IMR-90 (cell line): ENCODE results near the gene KBTBD13. TPM values are rescaled to one million over a fixed set of nuclear protein-coding genes. Genes with fewer than 3 reads are reported as not detected.
A peak's percentile ranks its signal among the peaks of the same experiment; 100 is the strongest.

Source experiments
- ATAC-seq: fragments of 200-7000 bp; cut with Tn5 transposase; 2 replicates; pipeline ENCODE4 v1.9.1; 2020; ENCODE audit warnings: low read depth, mild to moderate bottlenecking, moderate library complexity
- BruUV-seq: library from RNA; stranded (reverse); fragments of 400-500 nt; replicated peaks from 2 replicates; lab custom pipeline; 2021; lab: Mats Ljungman, UMichigan
- CTCF ChIA-PET: fragments of 300-600 bp; formaldehyde crosslinking; extraction: SDS; loops from one replicate; lab custom pipeline; 2021; ENCODE audit warnings: antibody characterized with exemption; lab: Yijun Ruan, JAX
- POLR2A ChIA-PET: fragments of 300-600 bp; sonication (Branson Sonifier 250); formaldehyde crosslinking; loops from one replicate; lab custom pipeline; 2022; ENCODE audit warnings: antibody characterized with exemption; ENCODE audit not compliant: unreplicated experiment; lab: Charles Lee
- DNase-seq: peaks from one replicate; pipeline ENCODE4 v3.0.0; 2013
- H2AFZ ChIP-seq: replicated peaks from 2 replicates; pipeline ENCODE3; 2013; ENCODE audit warnings: low read length, mild to moderate bottlenecking; ENCODE audit not compliant: poor library complexity
- H2AK5ac ChIP-seq: 2 replicates; pipeline ENCODE4 v1.6.1; 2013; ENCODE audit warnings: low read depth, low read length, inconsistent platforms
- H2AK9ac ChIP-seq: replicated peaks from 2 replicates; pipeline ENCODE3; 2013; ENCODE audit warnings: mild to moderate bottlenecking, low read depth, low read length, moderate library complexity; ENCODE audit not compliant: poor library complexity
- H2BK120ac ChIP-seq: 2 replicates; pipeline ENCODE4 v1.6.1; 2013; ENCODE audit warnings: low read depth, low read length, inconsistent platforms
- H2BK15ac ChIP-seq: 3 replicates; pipeline ENCODE4 v1.6.1; 2013; ENCODE audit warnings: low read depth, low read length, inconsistent platforms
- H2BK20ac ChIP-seq: 2 replicates; pipeline ENCODE4 v1.6.1; 2013; ENCODE audit warnings: low read depth, mild to moderate bottlenecking, inconsistent platforms, low read length, moderate library complexity
- H2BK5ac ChIP-seq: 2 replicates; pipeline ENCODE4 v1.6.1; 2013; ENCODE audit warnings: mild to moderate bottlenecking, low read depth, low read length, inconsistent platforms; ENCODE audit not compliant: poor library complexity, severe bottlenecking
- H3K14ac ChIP-seq: replicated peaks from 2 replicates; pipeline ENCODE4 v1.6.1; 2013; ENCODE audit warnings: low read depth, low read length, inconsistent platforms
- H3K18ac ChIP-seq: 2 replicates; pipeline ENCODE4 v1.6.1; 2013; ENCODE audit warnings: low read depth, low read length, control low read depth
- H3K23ac ChIP-seq: 2 replicates; pipeline ENCODE4 v1.6.1; 2013; ENCODE audit warnings: low read depth, low read length, inconsistent platforms
- H3K27ac ChIP-seq: 2 replicates; pipeline ENCODE4 v1.5.1; 2013; ENCODE audit warnings: mild to moderate bottlenecking, control low read depth, low read length; ENCODE audit not compliant: insufficient read depth
- H3K27me3 ChIP-seq: 2 replicates; pipeline ENCODE4 v1.6.1; 2013; ENCODE audit warnings: low read length; ENCODE audit not compliant: control insufficient read depth, insufficient read depth
- H3K36me3 ChIP-seq: 2 replicates; pipeline ENCODE4 v1.6.1; 2013; ENCODE audit warnings: low read length, mixed read lengths; ENCODE audit not compliant: control insufficient read depth, insufficient read depth
- H3K4ac ChIP-seq: 2 replicates; pipeline ENCODE4 v1.6.1; 2013; ENCODE audit warnings: low read depth, low read length, inconsistent platforms
- H3K4me1 ChIP-seq: 2 replicates; pipeline ENCODE4 v1.6.1; 2013; ENCODE audit warnings: low read length, mixed read lengths; ENCODE audit not compliant: control insufficient read depth, insufficient read depth
- H3K4me2 ChIP-seq: 2 replicates; pipeline ENCODE4 v1.6.1; 2013; ENCODE audit warnings: low read depth, mild to moderate bottlenecking, control low read depth, low read length, moderate library complexity
- H3K4me3 ChIP-seq: 2 replicates; pipeline ENCODE4 v1.5.1; 2013; ENCODE audit warnings: low read depth, mild to moderate bottlenecking, control low read depth, low read length, moderate library complexity; ENCODE audit not compliant: insufficient read depth
- H3K56ac ChIP-seq: 2 replicates; pipeline ENCODE4 v1.6.1; 2013; ENCODE audit warnings: low read length, inconsistent platforms; ENCODE audit not compliant: insufficient read depth; ENCODE audit errors: extremely low read depth
- H3K79me1 ChIP-seq, 2 experiments: 2 replicates each; pipeline ENCODE4 v1.6.1; 2013; ENCODE audit warnings: low read length in 2 of 2, inconsistent platforms in 1 of 2, low read depth in 1 of 2
- H3K9ac ChIP-seq: 2 replicates; pipeline ENCODE4 v1.6.1; 2013; ENCODE audit warnings: low read depth, low read length, control low read depth
- H3K9me1 ChIP-seq: 2 replicates; pipeline ENCODE4 v1.6.1; 2013; ENCODE audit warnings: low read length, inconsistent platforms; ENCODE audit not compliant: insufficient read depth
- H3K9me3 ChIP-seq: 2 replicates; pipeline ENCODE4 v1.6.1; 2013; ENCODE audit warnings: low read length; ENCODE audit not compliant: control insufficient read depth, insufficient read depth
- H4K20me1 ChIP-seq: 2 replicates; pipeline ENCODE4 v1.6.1; 2013; ENCODE audit warnings: low read length, inconsistent platforms; ENCODE audit not compliant: insufficient read depth
- H4K5ac ChIP-seq: 2 replicates; pipeline ENCODE4 v1.6.1; 2013; ENCODE audit warnings: mild to moderate bottlenecking, low read depth, low read length, control low read depth
- H4K8ac ChIP-seq, 2 experiments: 2 replicates each; pipeline ENCODE4 v1.6.1; 2013; ENCODE audit warnings: low read depth in 2 of 2, low read length in 2 of 2, control low read depth in 1 of 2, inconsistent platforms in 1 of 2
- H4K91ac ChIP-seq: 2 replicates; pipeline ENCODE4 v1.6.1; 2013; ENCODE audit warnings: low read depth, low read length, inconsistent platforms; ENCODE audit not compliant: insufficient read depth
- MXI1 ChIP-seq: IDR thresholded peaks from 2 replicates; pipeline ENCODE4 v1.6.1; 2012; ENCODE audit warnings: low read depth, mild to moderate bottlenecking, low read length, moderate library complexity, borderline replicate concordance
- RFX5 ChIP-seq: IDR thresholded peaks from 2 replicates; pipeline ENCODE4 v1.8.0; 2012; ENCODE audit warnings: low read depth, mild to moderate bottlenecking, low read length, moderate library complexity
- WGBS, 2 experiments: methylation state at CpG; one replicate each; pipeline versions ENCODE4 v1.1.5 to v1.1.7; 2013; ENCODE audit warnings: missing lambda C conversion rate in 2 of 2; ENCODE audit not compliant: insufficient read length in 1 of 2; ENCODE audit errors: extremely low coverage in 2 of 2; 5-methylcytosine and 5-hydroxymethylcytosine counted together
- dilution Hi-C: fragments of 300-500 bp; cut with HindIII; formaldehyde crosslinking; loops from one replicate; pipeline ENCODE4 v1.14.3; 2018; ENCODE audit warnings: low sequenced_read_pairs; ENCODE audit not compliant: unreplicated experiment
- in situ Hi-C: fragments of 300-500 bp; cut with MboI; formaldehyde crosslinking; loops from 3 replicates; pipeline ENCODE4 v1.14.3; 2019; ENCODE audit warnings: low sequenced_read_pairs, inconsistent platforms, mixed read lengths
- intact Hi-C: fragments of 100-400 bp; cut with micrococcal nuclease; formaldehyde crosslinking; loops from 2 replicates; pipeline ENCODE4 v1.10.0; 2022
- polyA plus RNA-seq, 3 experiments: library from polyadenylated mRNA; depleted of rRNA; stranded (reverse); fragments of >200 nt; gene quantifications; 2 replicates each; pipeline ENCODE4 v1.2.3, GENCODE V29; 2012; ENCODE audit warnings: low replicate concordance in 1 of 3
- total RNA-seq: library from RNA; depleted of rRNA; stranded (reverse); fragments of >200 nt; gene quantifications from 2 replicates; pipeline ENCODE4 v1.2.3, GENCODE V29; 2012
- TF ChIP-seq, protein P1 (sequence below): fragments of 150-350 bp; IDR thresholded peaks from 2 replicates; pipeline ENCODE4 v1.6.1; 2017; ENCODE audit warnings: mild to moderate bottlenecking, antibody characterized with exemption, low read length, low read depth

The KBTBD13 gene
- total and polyA plus RNA-seq, 2 of the 4 experiments (the other 2 are of a cell fraction): not detected

DNA sequence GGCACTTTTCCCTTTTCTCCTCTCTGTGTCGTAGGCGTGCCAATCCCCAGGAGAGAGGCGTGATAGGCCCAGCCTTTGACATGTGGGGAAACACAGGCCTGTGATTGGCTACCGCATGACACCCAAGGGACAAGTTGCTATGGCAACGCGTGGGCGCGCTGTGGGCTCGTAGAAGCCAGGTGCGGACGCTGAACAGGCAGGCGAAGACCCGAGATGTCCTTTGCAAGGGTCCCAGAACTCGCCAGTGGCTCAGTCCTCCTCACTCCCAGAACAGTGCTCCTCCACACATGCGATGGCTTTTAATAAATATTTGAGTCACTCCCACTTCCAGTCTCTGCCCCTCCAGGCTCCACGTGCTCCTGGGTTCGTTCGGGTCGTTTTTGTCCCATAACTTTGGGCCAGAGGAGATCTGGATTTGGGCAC is 27.1 kb upstream of the KBTBD13 start:
- Histone ChIP-seq H3K27me3 (no peaks in the 10 kb centered on the region), H3K36me3 (no peaks in the 10 kb centered on the region), H2BK15ac (peak overlapping the region; percentile 55; the same call in 1 of the 3 replicates), H2BK20ac (peak overlapping the region; percentile 81), H3K9me3 (no peaks in the 10 kb centered on the region), H3K18ac (peak overlapping the region; percentile 39), H3K9me1 (peaks cover 27% of the 10 kb centered on the region), H3K27ac (peak overlapping the region; percentile 64; the same call in 1 of the 2 replicates), H3K4me1 (peaks cover 28% of the 10 kb centered on the region), H2BK5ac (peak overlapping the region; percentile 62), H3K4me2 (peak overlapping the region; percentile 69), H3K23ac (peak overlapping the region; percentile 27), H4K5ac (peak overlapping the region; percentile 11; the same call in 1 of the 2 replicates), H2AFZ (peak overlapping the region; percentile 58), H2AK9ac (peak overlapping the region; percentile 76), H3K56ac (no peak overlapping the region), H2BK120ac (peak overlapping the region; percentile 90), H4K8ac (peak overlapping the region; percentile 36 to 64; a peak in 2 of 4 replicates), H4K20me1 (no peaks in the 10 kb centered on the region), H3K79me1 (no peaks in the 10 kb centered on the region; a peak in 1 of 4 replicates), H3K14ac (peak overlapping the region; percentile 68; the same call in 1 of the 2 replicates), H3K4me3 (no peak overlapping the region), H3K9ac (no peak overlapping the region), H4K91ac (peak overlapping the region; percentile 83), H2AK5ac (peak overlapping the region; percentile 95), H3K4ac (peak overlapping the region; percentile 83)
- WGBS, 2 experiments: 37% methylated on average over 6 of the region's 19 CpGs; no CpG with 5 or more reads in 1 of the 2 experiments
- ChIA-PET POLR2A (no interaction called here), CTCF (no interaction called here)
- peak; percentile 71 for ATAC-seq
- dilution Hi-C loops: no loop called here
- intact Hi-C loops: no loop called here
- in situ Hi-C loops: no loop called here
- DNase-seq: peak; percentile 82
- BruUV-seq: no TSS peak
- TF ChIP-seq, protein P1, sequence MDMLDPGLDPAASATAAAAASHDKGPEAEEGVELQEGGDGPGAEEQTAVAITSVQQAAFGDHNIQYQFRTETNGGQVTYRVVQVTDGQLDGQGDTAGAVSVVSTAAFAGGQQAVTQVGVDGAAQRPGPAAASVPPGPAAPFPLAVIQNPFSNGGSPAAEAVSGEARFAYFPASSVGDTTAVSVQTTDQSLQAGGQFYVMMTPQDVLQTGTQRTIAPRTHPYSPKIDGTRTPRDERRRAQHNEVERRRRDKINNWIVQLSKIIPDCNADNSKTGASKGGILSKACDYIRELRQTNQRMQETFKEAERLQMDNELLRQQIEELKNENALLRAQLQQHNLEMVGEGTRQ: peak; percentile 93
- no peak for TF ChIP-seq RFX5
- TF ChIP-seq MXI1: peak; percentile 46; the same call in 1 of the 2 replicates
